Bronchial epithelial cell (primary cell): ENCODE data around the gene CAMK2G. TPM values are rescaled to one million over a fixed set of nuclear protein-coding genes. Genes with fewer than 3 reads are reported as not detected.

Experiments
- DNase-seq: peaks from one replicate; pipeline ENCODE4 v3.0.0-alpha.2; 2010; ENCODE audit warnings: low read depth
- FAIRE-seq: peaks from 2 replicates; lab custom pipeline; 2011; peaks lifted over from hg19 to GRCh38; lab: Jason Lieb, UNC
- H3K27me3 ChIP-seq: 2 replicates; pipeline ENCODE4 v1.5.1; 2011; ENCODE audit warnings: low read length; ENCODE audit not compliant: control insufficient read depth, insufficient read depth
- H3K36me3 ChIP-seq: 2 replicates; pipeline ENCODE4 v1.5.1; 2011; ENCODE audit warnings: low read length; ENCODE audit not compliant: control insufficient read depth, insufficient read depth
- H3K4me3 ChIP-seq: 2 replicates; pipeline ENCODE4 v1.5.1; 2011; ENCODE audit warnings: mild to moderate bottlenecking, low read depth, low read length, control low read depth
- CTCF ChIP-seq: IDR thresholded peaks from 2 replicates; pipeline ENCODE4 v1.5.1; 2011; ENCODE audit warnings: mild to moderate bottlenecking, moderate library complexity, low read length, control low read depth, inconsistent platforms; ENCODE audit not compliant: insufficient read depth, severe bottlenecking
- total RNA-seq: library from RNA; depleted of rRNA; stranded (reverse); fragments of >200 nt; gene quantifications from 2 replicates; pipeline ENCODE4 v1.2.1, GENCODE V29; 2014

The CAMK2G gene
- total RNA-seq, 1 donor from 2014 or later = 13.4 TPM

GRCh38 chr10:73871295-73872189 lies 2.8 kb downstream of the CAMK2G start:
- peak; percentile 23 for FAIRE-seq

GRCh38 chr10:73868655-73869195 lies 5.6 kb downstream of the CAMK2G start:
- Histone ChIP-seq H3K36me3 (peaks cover 3% of the 10 kb centered on the region), H3K27me3 (no peaks in the 10 kb centered on the region), H3K4me3 (no peak overlapping the region)
- DNase-seq (no peak), FAIRE-seq (no peak)
- no peak for TF ChIP-seq CTCF

More at GRCh38 chr10:73871295-73872189, 2.8 kb downstream of the CAMK2G start:
- TF ChIP-seq CTCF = no peak
- no peaks in the 10 kb centered on the region for H3K27me3 ChIP-seq
- H3K36me3 ChIP-seq = peaks cover 3% of the 10 kb centered on the region
- no peak overlapping the region for H3K4me3 ChIP-seq
- DNase-seq = no peak

GRCh38 chr10:73867871-73868631 lies 6.3 kb downstream of the CAMK2G start:
- TF ChIP-seq CTCF = no peak
- H3K27me3 ChIP-seq = no peaks in the 10 kb centered on the region
- FAIRE-seq (peak; percentile 62), DNase-seq (no peak)
- no peak overlapping the region for H3K4me3 ChIP-seq
- peaks cover 3% of the 10 kb centered on the region for H3K36me3 ChIP-seq

- H3K36me3 ChIP-seq = peaks cover 3% of the 10 kb centered on the region
- FAIRE-seq = no peak
- no peak for TF ChIP-seq CTCF
- no peak overlapping the region for H3K4me3 ChIP-seq
- H3K27me3 ChIP-seq = no peaks in the 10 kb centered on the region
- no peak for DNase-seq
These were observed 7.1 kb downstream of the CAMK2G start for GRCh38 chr10:73867126-73867807.

- TF ChIP-seq CTCF = no peak
- FAIRE-seq (no peak), DNase-seq (no peak)
- Histone ChIP-seq H3K4me3 (no peak overlapping the region), H3K27me3 (no peaks in the 10 kb centered on the region), H3K36me3 (peaks cover 3% of the 10 kb centered on the region)
These were observed 7.7 kb downstream of the CAMK2G start for GRCh38 chr10:73866621-73867020.
